K562 (cell line): ENCODE data around the gene CEP120.
"Not testable (repeated sequence)": the region's sequence is repeated elsewhere in the genome, so short reads cannot be mapped to it uniquely, and the experiment has no call there.

Experiments used
- CTCF ChIP-seq, 3 experiments: IDR thresholded peaks in 2 of 3; conservative IDR thresholded peaks in 1 of 3; 2 replicates each; pipeline ENCODE4 v1.5.1; 2011 to 2012; ENCODE audit warnings: low read length in 3 of 3, mild to moderate bottlenecking in 3 of 3, control low read depth in 2 of 3, improper control_type of control experiment in 1 of 3, inconsistent platforms in 1 of 3, low read depth in 1 of 3, mixed read lengths in 1 of 3, moderate library complexity in 1 of 3; ENCODE audit not compliant: insufficient read depth in 2 of 3
- FOXP1 ChIP-seq: sonication (generic); formaldehyde crosslinking; IDR thresholded peaks from 2 replicates; pipeline ENCODE4 v1.8.0; 2022; ENCODE audit warnings: mild to moderate bottlenecking, missing genetic modification reagents
- GABPA ChIP-seq: fragments of 200-800 bp; sonication (Bioruptor generic); conservative IDR thresholded peaks from 2 replicates; pipeline ENCODE4 v1.6.1; 2016; ENCODE audit warnings: low read depth, missing genetic modification characterization, missing compliant biosample characterization
- MTA3 ChIP-seq: fragments of 450-650 bp; formaldehyde crosslinking; IDR thresholded peaks from 2 replicates; pipeline ENCODE4 v1.6.1; 2017; ENCODE audit warnings: mild to moderate bottlenecking, borderline replicate concordance
- PRMT5 ChIP-seq: sonication (generic); formaldehyde crosslinking; IDR thresholded peaks from 2 replicates; pipeline ENCODE4 v1.5.0; 2020; ENCODE audit warnings: missing genetic modification reagents
- REST ChIP-seq, 2 experiments: fragments of 450-650 bp; formaldehyde crosslinking in 1 of 2; IDR thresholded peaks; 2 replicates each; pipeline versions ENCODE4 v1.4.0 to v1.6.1; 2014 to 2020; ENCODE audit warnings: mild to moderate bottlenecking in 2 of 2, borderline replicate concordance in 1 of 2, low read depth in 1 of 2
- TSC22D4 ChIP-seq: fragments of 450-650 bp; IDR thresholded peaks from 2 replicates; pipeline ENCODE4 v1.6.1; 2016; ENCODE audit warnings: missing genetic modification characterization, missing biosample characterization, control low read depth
- ZBTB49 ChIP-seq: sonication (generic); formaldehyde crosslinking; IDR thresholded peaks from 2 replicates; pipeline ENCODE4 v1.8.0; 2022; ENCODE audit warnings: missing genetic modification reagents, mild to moderate bottlenecking, borderline replicate concordance
- ZNF384 ChIP-seq: IDR thresholded peaks from 2 replicates; pipeline ENCODE4 v1.6.1; 2012; ENCODE audit warnings: low read depth, low read length, improper control_type of control experiment

GRCh38 chr5:123401999-123402398 lies 21.2 kb downstream of the CEP120 start:
- not testable (repeated sequence) for TF ChIP-seq TSC22D4 (tag); ZNF384; ZBTB49 (CRISPR knock-in tag); MTA3; GABPA; CTCF (IDR thresholded peaks at IDR 0.05 in 2 of 3, conservative IDR thresholded peaks at IDR 0.05 in 1 of 3; ENCODE audit: insufficient read depth in 2 of 3, low read depth in 1 of 3, low read length in 3 of 3); PRMT5 (CRISPR knock-in tag); REST (IDR thresholded peaks at IDR 0.05; ENCODE audit: borderline replicate concordance); REST (CRISPR knock-in tag; IDR thresholded peaks at IDR 0.05; ENCODE audit: low read depth); FOXP1 (CRISPR knock-in tag)
